Ovary (tissue), 3 donors: ENCODE results near the gene DPP9.

Experiments used
- EP300 ChIP-seq: sonication (generic); formaldehyde crosslinking; IDR thresholded peaks from one replicate; pipeline ENCODE4 v1.6.1; 2017; ENCODE audit warnings: antibody characterized with exemption
- POLR2A ChIP-seq: fragments of 450-650 bp; IDR thresholded peaks from one replicate; pipeline ENCODE4 v1.6.1; 2017; ENCODE audit warnings: antibody characterized with exemption, mild to moderate bottlenecking, moderate library complexity
- TF ChIP-seq, protein P1 (sequence below), 3 donors: fragments of 450-650 bp in 2 of 3; fragments of 200-600 bp in 1 of 3; IDR thresholded peaks; one replicate each; pipeline versions ENCODE4 v1.5.1 to v1.8.0; 2016 to 2022; ENCODE audit warnings: antibody characterized with exemption in 3 of 3, mild to moderate bottlenecking in 1 of 3
- donor health status: DM: no; HTN: no; CAD: no.

DNA sequence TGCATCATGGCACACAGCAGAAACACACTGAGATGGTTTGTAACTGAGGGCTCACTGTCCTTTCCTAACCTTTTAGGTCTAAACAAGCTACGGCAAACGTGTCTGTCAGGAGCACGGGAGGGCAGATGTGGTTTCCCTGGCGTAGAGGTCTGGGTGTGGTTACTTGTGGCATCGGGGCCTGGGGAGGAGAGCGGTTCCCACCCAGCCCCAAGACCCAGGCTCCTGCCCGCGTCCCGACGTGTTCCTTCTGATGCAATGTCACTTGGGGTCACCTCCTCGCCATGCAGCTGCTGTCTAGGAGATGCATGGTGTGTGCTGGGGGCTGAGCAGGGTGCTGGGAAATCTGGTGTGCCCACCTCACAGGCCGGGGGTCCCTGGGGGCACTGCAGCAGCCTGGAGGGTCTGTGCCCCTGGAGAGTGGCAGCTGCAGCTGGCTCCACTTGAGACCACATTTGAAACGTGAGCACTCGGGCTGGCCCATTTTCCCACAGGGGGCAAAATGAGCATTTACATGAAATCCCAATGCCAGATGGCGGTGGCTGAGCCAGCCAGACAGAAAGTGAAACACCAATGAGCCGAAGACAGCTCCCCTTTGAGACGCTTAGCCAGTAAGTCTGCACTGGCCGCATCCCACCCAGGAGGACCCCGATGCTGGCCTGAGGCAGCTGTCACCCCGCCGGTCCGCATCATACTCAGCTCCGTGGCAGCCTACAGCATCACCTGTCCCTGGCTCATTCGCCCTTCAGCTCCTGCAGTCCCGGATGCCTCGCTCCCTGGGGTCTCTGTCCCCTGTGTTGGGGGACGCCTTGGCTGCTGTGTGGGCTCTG, 31.2 kb downstream of the DPP9 start:
- TF ChIP-seq, protein P1, sequence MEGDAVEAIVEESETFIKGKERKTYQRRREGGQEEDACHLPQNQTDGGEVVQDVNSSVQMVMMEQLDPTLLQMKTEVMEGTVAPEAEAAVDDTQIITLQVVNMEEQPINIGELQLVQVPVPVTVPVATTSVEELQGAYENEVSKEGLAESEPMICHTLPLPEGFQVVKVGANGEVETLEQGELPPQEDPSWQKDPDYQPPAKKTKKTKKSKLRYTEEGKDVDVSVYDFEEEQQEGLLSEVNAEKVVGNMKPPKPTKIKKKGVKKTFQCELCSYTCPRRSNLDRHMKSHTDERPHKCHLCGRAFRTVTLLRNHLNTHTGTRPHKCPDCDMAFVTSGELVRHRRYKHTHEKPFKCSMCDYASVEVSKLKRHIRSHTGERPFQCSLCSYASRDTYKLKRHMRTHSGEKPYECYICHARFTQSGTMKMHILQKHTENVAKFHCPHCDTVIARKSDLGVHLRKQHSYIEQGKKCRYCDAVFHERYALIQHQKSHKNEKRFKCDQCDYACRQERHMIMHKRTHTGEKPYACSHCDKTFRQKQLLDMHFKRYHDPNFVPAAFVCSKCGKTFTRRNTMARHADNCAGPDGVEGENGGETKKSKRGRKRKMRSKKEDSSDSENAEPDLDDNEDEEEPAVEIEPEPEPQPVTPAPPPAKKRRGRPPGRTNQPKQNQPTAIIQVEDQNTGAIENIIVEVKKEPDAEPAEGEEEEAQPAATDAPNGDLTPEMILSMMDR (IDR thresholded peaks at IDR 0.05), result no peak
- TF ChIP-seq POLR2A, result no peak
- no peak for TF ChIP-seq EP300
